K562 (cell line): ENCODE data around the gene KIF19. TPM values are rescaled to one million over a fixed set of nuclear protein-coding genes. Genes with fewer than 3 reads are reported as not detected.
"Not testable (repeated sequence)": the region's sequence is repeated elsewhere in the genome, so short reads cannot be mapped to it uniquely, and the experiment has no call there.

Source experiments
- ATAC-seq: fragments of 200-7000 bp; cut with Tn5 transposase; 3 replicates; pipeline ENCODE4 v1.9.1; 2020; ENCODE audit warnings: moderate library complexity
- BruUV-seq: library from RNA; stranded (reverse); fragments of 400-500 nt; replicated peaks from 2 replicates; lab custom pipeline; 2021; lab: Mats Ljungman, UMichigan
- CTCF ChIA-PET: fragments of 300-600 bp; formaldehyde crosslinking; extraction: SDS; loops from one replicate; lab custom pipeline; 2021; ENCODE audit warnings: low intra/inter-chr PET ratio; lab: Yijun Ruan, JAX
- POLR2A ChIA-PET: fragments of 300-600, 350-650 bp; sonication (Branson Sonifier 250); formaldehyde crosslinking; extraction: SDS; loops from one replicate; lab custom pipeline; 2021; ENCODE audit warnings: antibody characterized with exemption, inconsistent platforms; lab: Yijun Ruan, JAX
- DNase-seq, 4 experiments: peaks; one replicate each; pipeline versions ENCODE4 v3.0.0 to v3.0.0-alpha.2; 2011 to 2018; ENCODE audit warnings: low spot score in 3 of 4, mixed read lengths in 3 of 4; ENCODE audit errors: extremely low read depth in 1 of 4
- FAIRE-seq: peaks from 2 replicates; lab custom pipeline; 2011; peaks lifted over from hg19 to GRCh38; lab: Jason Lieb, UNC
- H2AFZ ChIP-seq: 2 replicates; pipeline ENCODE4 v1.6.0; 2011; ENCODE audit warnings: low read depth, low read length, control low read depth, inconsistent platforms
- H3K27ac ChIP-seq: fragments of 200-600 bp; 3 replicates; pipeline ENCODE4 v1.8.0; 2011; ENCODE audit warnings: low read depth, mild to moderate bottlenecking, control low read depth, inconsistent platforms, low read length, moderate library complexity, mixed read lengths; ENCODE audit errors: extremely low read depth
- H3K27me3 ChIP-seq, 2 experiments: fragments of 300-600 bp in 1 of 2; 2 replicates in 1 of 2; 3 replicates in 1 of 2; pipeline versions ENCODE4 v1.6.0 to v1.8.0; 2011; ENCODE audit warnings: inconsistent platforms in 2 of 2, low read length in 2 of 2, mild to moderate bottlenecking in 1 of 2, mixed read lengths in 1 of 2, moderate library complexity in 1 of 2; ENCODE audit not compliant: control insufficient read depth in 2 of 2, insufficient read depth in 2 of 2
- H3K36me3 ChIP-seq: fragments of 300-600 bp; 3 replicates; pipeline ENCODE4 v1.8.0; 2011; ENCODE audit warnings: mild to moderate bottlenecking, low read length, inconsistent platforms; ENCODE audit not compliant: control insufficient read depth, insufficient read depth
- H3K4me1 ChIP-seq, 2 experiments: fragments of 200-600 bp in 1 of 2; replicated peaks in 1 of 2; 2 replicates in 1 of 2; 3 replicates in 1 of 2; pipeline versions ENCODE4 v1.5.1 to v1.8.0; 2011; ENCODE audit warnings: inconsistent platforms in 2 of 2, low read length in 2 of 2, mild to moderate bottlenecking in 1 of 2, mixed read lengths in 1 of 2, moderate library complexity in 1 of 2; ENCODE audit not compliant: control insufficient read depth in 2 of 2, insufficient read depth in 2 of 2
- H3K4me2 ChIP-seq: 2 replicates; pipeline ENCODE4 v1.6.1; 2011; ENCODE audit warnings: low read length, control low read depth, inconsistent platforms, mixed read lengths; ENCODE audit not compliant: insufficient read depth
- H3K4me3 ChIP-seq: fragments of 200-600 bp; sonication (generic), shearing (Covaris generic); 2 replicates; pipeline ENCODE4 v1.5.1; 2016; ENCODE audit warnings: control low read depth, inconsistent platforms
- H3K79me2 ChIP-seq: fragments of 200-600 bp; 3 replicates; pipeline ENCODE4 v1.8.0; 2011; ENCODE audit warnings: low read length, inconsistent platforms; ENCODE audit not compliant: control insufficient read depth, insufficient read depth
- H3K9ac ChIP-seq, 2 experiments: 2 replicates each; pipeline versions ENCODE4 v1.6.0 to v1.6.1; 2011; ENCODE audit warnings: low read depth in 2 of 2, low read length in 2 of 2, control low read depth in 1 of 2, inconsistent platforms in 1 of 2, mild to moderate bottlenecking in 1 of 2, mixed read lengths in 1 of 2; ENCODE audit not compliant: insufficient read depth in 1 of 2
- H3K9me1 ChIP-seq: one replicate; pipeline ENCODE4 v1.6.0; 2011; ENCODE audit warnings: inconsistent platforms, mild to moderate bottlenecking, low read length, moderate library complexity; ENCODE audit not compliant: control insufficient read depth, insufficient read depth
- H3K9me3 ChIP-seq: replicated peaks from 2 replicates; pipeline ENCODE4 v1.5.1; 2011; ENCODE audit warnings: low read depth, low read length, inconsistent platforms; ENCODE audit not compliant: control insufficient read depth, insufficient read depth
- H4K20me1 ChIP-seq: replicated peaks from 2 replicates; pipeline ENCODE4 v1.6.1; 2011; ENCODE audit warnings: low read length, inconsistent platforms, mixed read lengths; ENCODE audit not compliant: control insufficient read depth, insufficient read depth
- MEIS2 ChIP-seq: fragments of 450-650 bp; IDR thresholded peaks from 2 replicates; pipeline ENCODE4 v1.6.1; 2014; ENCODE audit warnings: mild to moderate bottlenecking; ENCODE audit not compliant: partially characterized antibody
- PBX2 ChIP-seq, 2 experiments: IDR thresholded peaks in 1 of 2; conservative IDR thresholded peaks in 1 of 2; 2 replicates each; pipeline ENCODE4 v1.6.1; 2016; ENCODE audit warnings: low read depth in 2 of 2, mild to moderate bottlenecking in 1 of 2, missing compliant biosample characterization in 1 of 2, missing genetic modification characterization in 1 of 2, moderate library complexity in 1 of 2
- WGBS: fragments of 100-300 bp; shearing (Covaris generic); methylation state at CpG from one replicate; pipeline ENCODE4 v1.1.6; 2016; ENCODE audit warnings: low coverage, mixed read lengths; ENCODE audit not compliant: insufficient coverage; ENCODE audit errors: missing lambda C conversion rate; 5-methylcytosine and 5-hydroxymethylcytosine counted together
- in situ Hi-C: fragments of 300-500 bp; cut with MboI; formaldehyde crosslinking; loops from 4 replicates; pipeline ENCODE4 v1.15.0; 2018; ENCODE audit warnings: inconsistent platforms, mixed read lengths
- intact Hi-C: fragments of 100-400 bp; cut with micrococcal nuclease; formaldehyde crosslinking; loops from 2 replicates; pipeline ENCODE4 v1.14.2; 2022
- polyA plus RNA-seq, 8 experiments: library from polyadenylated mRNA; depleted of rRNA in 4 of 8; stranded (reverse) in 5 of 8; unstranded in 3 of 8; fragments of >200 nt; fragmentation: Nextera tagmentation in 2 of 8; fragmentation: Illumina TruSeq in 1 of 8; extraction: Ambion mirVana in 2 of 8; extraction: Trizol in 1 of 8; gene quantifications; 2 replicates each; pipeline versions ENCODE4 v1.2.1 to v1.2.3, GENCODE V29; 2011 to 2014; ENCODE audit warnings: inconsistent platforms in 1 of 8, missing spikeins in 1 of 8
- total RNA-seq, 7 experiments: library from RNA; depleted of rRNA in 6 of 7; stranded (reverse); fragments of >200 nt in 6 of 7; fragmentation: Illumina TruSeq in 2 of 7; extraction: Trizol in 2 of 7; gene quantifications; 2 replicates each; pipeline versions ENCODE4 v1.2.1 to v1.2.3, GENCODE V29; 2011 to 2021; ENCODE audit warnings: low replicate concordance in 1 of 7

KIF19 gene
- total and polyA plus RNA-seq, 9 of the 15 experiments (the other 6 are each of a cell fraction or from before 2014, with no cell fraction given), result 0.10 TPM; not detected in 8

- H3K9me1 ChIP-seq; H3K27ac ChIP-seq; H3K79me2 ChIP-seq; H2AFZ ChIP-seq; CTCF ChIA-PET; H3K9me3 ChIP-seq; DNase-seq; H3K36me3 ChIP-seq; BruUV-seq; ATAC-seq; H3K4me3 ChIP-seq; H3K9ac ChIP-seq; H3K4me2 ChIP-seq; FAIRE-seq; H4K20me1 ChIP-seq; TF ChIP-seq PBX2 (CRISPR knock-in tag; IDR thresholded peaks at IDR 0.05; ENCODE audit: low read depth): not testable (repeated sequence)
- peak; percentile 40 for TF ChIP-seq MEIS2
- peak; percentile 62 for TF ChIP-seq PBX2 (tag; conservative IDR thresholded peaks at IDR 0.05; ENCODE audit: low read depth)
- WGBS, result 7% methylated on average over 7 of the region's 7 CpGs
- peaks cover 9 to 19% of the 10 kb centered on the region in 2 experiments for H3K4me1 ChIP-seq
- POLR2A ChIA-PET, result interaction anchor here (0.6 kb wide), 1 partner anchor 22 kb away, joined by 3 read pairs; no protein-coding TSS in a partner anchor
- H3K27me3 ChIP-seq, result peaks cover 14 to 21% of the 10 kb centered on the region in 2 experiments
- in situ Hi-C loops (loop anchor here (5.0 kb wide), 1 partner anchor 62 kb away; no protein-coding TSS in a partner anchor), intact Hi-C loops (loop anchor here (5.0 kb wide), 1 partner anchor 67 kb away; the partner anchor contains the start of gene TTYH2)
These were observed 46.4 kb upstream of the KIF19 start for GRCh38 chr17:74279617-74280016.
